Stomach (tissue), 9 donors: Measurements from ENCODE around the gene DNASE2. TPM values are rescaled to one million over a fixed set of nuclear protein-coding genes. Genes with fewer than 3 reads are reported as not detected.
A peak's percentile ranks its signal among the peaks of the same experiment; 100 is the strongest.

Experiments
- DNase-seq, 2 donors: peaks; one replicate each; pipeline versions ENCODE4 v3.0.0 to v3.0.0-alpha.2; 2013 to 2019
- H3K27ac ChIP-seq, 5 donors: fragments of 200-600 bp in 4 of 5; sonication (generic) in 4 of 5; one replicate each; pipeline ENCODE4 v1.5.1; 2013 to 2019; ENCODE audit warnings: mild to moderate bottlenecking in 1 of 5, moderate library complexity in 1 of 5
- H3K27me3 ChIP-seq, 3 donors: fragments of 200-600 bp; sonication (generic); one replicate each; pipeline ENCODE4 v1.5.1; 2017 to 2019; ENCODE audit warnings: mixed run types in 1 of 3
- H3K36me3 ChIP-seq, 4 donors: fragments of 200-600 bp; sonication (generic); 1 replicate in 3 of 4; 2 replicates in 1 of 4; pipeline ENCODE4 v1.5.1; 2016 to 2019
- H3K4me1 ChIP-seq, 4 donors: fragments of 200-600 bp; sonication (generic); one replicate each; pipeline ENCODE4 v1.5.1; 2016 to 2019
- H3K4me3 ChIP-seq, 4 donors: fragments of 200-600 bp; sonication (generic) in 3 of 4; one replicate each; pipeline ENCODE4 v1.5.1; 2016 to 2019; ENCODE audit warnings: mild to moderate bottlenecking in 1 of 4
- H3K9me3 ChIP-seq, 4 donors: fragments of 200-600 bp; sonication (generic); one replicate each; pipeline ENCODE4 v1.5.1; 2016 to 2019
- EP300 ChIP-seq: sonication (generic); formaldehyde crosslinking; IDR thresholded peaks from one replicate; pipeline ENCODE4 v1.6.1; 2017; ENCODE audit warnings: antibody characterized with exemption
- POLR2A ChIP-seq, 4 donors: fragments of 450-650 bp; IDR thresholded peaks; one replicate each; pipeline ENCODE4 v1.6.1; 2016; ENCODE audit warnings: antibody characterized with exemption in 4 of 4, control low read depth in 2 of 4, mild to moderate bottlenecking in 1 of 4, moderate library complexity in 1 of 4
- POLR2AphosphoS5 ChIP-seq, 3 donors: sonication (generic); formaldehyde crosslinking; IDR thresholded peaks; one replicate each; pipeline ENCODE4 v1.6.1; 2016; ENCODE audit warnings: antibody characterized with exemption in 3 of 3
- WGBS, 5 donors: extraction: QIAGEN DNeasy Blood & Tissue Kit in 3 of 5; methylation state at CpG; one replicate each; pipeline versions ENCODE4 v1.1.5 to v1.1.7; 2013 to 2018; 5-methylcytosine and 5-hydroxymethylcytosine counted together
- intact Hi-C: fragments of 100-400 bp; cut with DNase I; formaldehyde crosslinking; loops from one replicate; pipeline ENCODE4 v1.15.1; 2023; ENCODE audit warnings: low total_unique reads
- polyA plus RNA-seq, 3 donors: library from polyadenylated mRNA; stranded (reverse); fragments of 200-250 nt; gene quantifications; one replicate each; pipeline ENCODE4 v1.2.3, GENCODE V29; 2013
- small RNA-seq, 4 donors: library from RNA; depleted of rRNA; stranded (forward); fragments of <200 nt; gene quantifications; one replicate each; pipeline ENCODE3, GENCODE V24; 2016
- total RNA-seq, 5 donors: library from RNA; depleted of rRNA; stranded (reverse); fragments of >200 nt; gene quantifications; one replicate each; pipeline versions ENCODE4 v1.1.0 to v1.2.3, GENCODE V29; 2014 to 2016
- TF ChIP-seq, protein P1 (sequence below), 7 experiments: fragments of 450-650 bp in 4 of 7; fragments of 200-600 bp in 3 of 7; sonication (generic) in 3 of 7; IDR thresholded peaks; one replicate each; pipeline ENCODE4 v1.5.1; 2016 to 2019; ENCODE audit warnings: antibody characterized with exemption in 7 of 7, control low read depth in 2 of 7, mild to moderate bottlenecking in 1 of 7
- donor health status: healthy with polysubstance abuse.
- donor health status: Bipolar disorder and iron deficiency.
- donor health status: healthy.

The DNASE2 gene
- total and polyA plus RNA-seq, 8 donors = 9.0 to 53.1 (median 25.6) TPM

DNA sequence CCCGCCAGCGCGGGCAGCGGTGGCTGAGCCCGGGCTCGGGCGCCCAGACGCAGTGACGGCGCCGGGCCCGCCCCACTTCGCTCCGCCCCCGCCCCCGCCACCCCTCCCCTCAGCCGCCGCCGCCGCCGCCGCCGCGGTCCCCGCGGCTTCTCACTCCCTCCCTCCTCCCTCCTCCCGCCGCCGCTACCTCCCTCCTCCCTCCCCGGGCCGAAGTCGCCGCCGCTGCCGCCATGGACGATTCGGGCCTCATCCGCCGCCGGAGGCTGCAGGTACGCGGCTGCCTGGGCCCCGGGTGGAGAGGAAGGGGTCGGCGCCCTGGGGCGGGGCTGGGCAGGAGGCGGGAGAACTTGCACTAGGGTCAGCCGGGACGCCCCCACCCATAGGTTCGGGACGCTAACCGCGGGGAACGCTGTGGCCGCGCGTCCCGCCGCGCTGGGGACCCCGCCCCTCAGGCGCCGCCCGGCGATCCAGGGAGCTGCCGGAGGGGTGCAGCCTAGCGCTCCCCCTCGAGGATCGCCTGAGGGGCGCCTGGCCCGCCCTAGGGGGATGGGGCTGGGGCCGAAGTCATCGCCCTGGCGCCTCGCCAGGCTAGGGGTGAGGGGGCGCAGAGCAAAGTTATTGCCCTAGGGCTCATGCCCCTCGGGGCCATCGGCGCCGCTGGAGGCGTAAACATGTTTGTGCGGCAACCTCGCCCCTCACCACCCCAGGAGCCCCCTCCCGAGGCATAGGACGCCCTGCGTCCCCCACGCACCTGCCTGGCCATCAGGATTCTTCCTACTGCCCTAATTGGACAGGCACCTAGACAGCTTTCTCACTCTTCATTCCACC lies 47.3 kb downstream of the DNASE2 start:
- H3K27me3 ChIP-seq = peaks cover 38 to 100% (median 94%) of the 10 kb centered on the region in 3 donors

DNA sequence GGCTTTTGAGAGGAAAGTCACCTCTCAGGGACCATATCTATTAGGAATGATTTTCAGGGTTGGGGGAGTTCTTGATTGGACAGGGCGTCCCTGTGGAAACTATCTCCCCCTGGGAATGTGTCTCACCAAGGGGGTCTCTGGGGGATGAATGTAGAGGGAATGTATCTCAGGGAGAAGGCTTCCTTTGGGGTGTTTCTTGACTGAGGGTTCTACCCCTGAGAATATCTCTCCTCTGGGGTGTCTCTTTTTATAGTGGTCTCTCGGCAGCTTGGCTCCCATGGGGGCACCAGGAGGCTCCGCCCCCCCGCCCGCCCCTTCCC lies 47.9 kb downstream of the DNASE2 start:
- no peak overlapping the region for H3K27ac ChIP-seq
- peaks cover 17 to 52% (median 45%) of the 10 kb centered on the region in 4 donors for H3K4me1 ChIP-seq
- WGBS, 5 donors = 1 to 4% (median 3%) methylated on average over 2 to 5 of the region's 5 CpGs
- intact Hi-C loops = no loop called here
- H3K4me3 ChIP-seq = peak overlapping the region; percentile 45 to 65 (median 48)
- no peaks in the 10 kb centered on the region for H3K9me3 ChIP-seq
- no peaks in the 10 kb centered on the region for H3K36me3 ChIP-seq
- DNase-seq = no peak
- TF ChIP-seq POLR2AphosphoS5 (IDR thresholded peaks at IDR 0.05) = no peak
- peaks cover 33 to 100% (median 93%) of the 10 kb centered on the region in 3 donors for H3K27me3 ChIP-seq

More for the DNA sequence above, 47.3 kb downstream of the DNASE2 start:
- TF ChIP-seq EP300 = no peak
- TF ChIP-seq POLR2AphosphoS5 (IDR thresholded peaks at IDR 0.05) = no peak
- TF ChIP-seq, protein P1, sequence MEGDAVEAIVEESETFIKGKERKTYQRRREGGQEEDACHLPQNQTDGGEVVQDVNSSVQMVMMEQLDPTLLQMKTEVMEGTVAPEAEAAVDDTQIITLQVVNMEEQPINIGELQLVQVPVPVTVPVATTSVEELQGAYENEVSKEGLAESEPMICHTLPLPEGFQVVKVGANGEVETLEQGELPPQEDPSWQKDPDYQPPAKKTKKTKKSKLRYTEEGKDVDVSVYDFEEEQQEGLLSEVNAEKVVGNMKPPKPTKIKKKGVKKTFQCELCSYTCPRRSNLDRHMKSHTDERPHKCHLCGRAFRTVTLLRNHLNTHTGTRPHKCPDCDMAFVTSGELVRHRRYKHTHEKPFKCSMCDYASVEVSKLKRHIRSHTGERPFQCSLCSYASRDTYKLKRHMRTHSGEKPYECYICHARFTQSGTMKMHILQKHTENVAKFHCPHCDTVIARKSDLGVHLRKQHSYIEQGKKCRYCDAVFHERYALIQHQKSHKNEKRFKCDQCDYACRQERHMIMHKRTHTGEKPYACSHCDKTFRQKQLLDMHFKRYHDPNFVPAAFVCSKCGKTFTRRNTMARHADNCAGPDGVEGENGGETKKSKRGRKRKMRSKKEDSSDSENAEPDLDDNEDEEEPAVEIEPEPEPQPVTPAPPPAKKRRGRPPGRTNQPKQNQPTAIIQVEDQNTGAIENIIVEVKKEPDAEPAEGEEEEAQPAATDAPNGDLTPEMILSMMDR (IDR thresholded peaks at IDR 0.05) = no peak
- TF ChIP-seq POLR2A (IDR thresholded peaks at IDR 0.05) = no peak
- Histone ChIP-seq H3K9me3 (no peaks in the 10 kb centered on the region), H3K27ac (no peak overlapping the region), H3K36me3 (no peaks in the 10 kb centered on the region), H3K4me1 (peaks cover 22 to 54% (median 46%) of the 10 kb centered on the region in 4 donors), H3K4me3 (peak overlapping the region; percentile 45 to 65 (median 48))
- intact Hi-C loops = no loop called here
- DNase-seq = peak; percentile 28 to 71
- 1 to 4% (median 2%) methylated on average over 28 to 79 of the region's 87 CpGs for WGBS, 5 donors

DNA sequence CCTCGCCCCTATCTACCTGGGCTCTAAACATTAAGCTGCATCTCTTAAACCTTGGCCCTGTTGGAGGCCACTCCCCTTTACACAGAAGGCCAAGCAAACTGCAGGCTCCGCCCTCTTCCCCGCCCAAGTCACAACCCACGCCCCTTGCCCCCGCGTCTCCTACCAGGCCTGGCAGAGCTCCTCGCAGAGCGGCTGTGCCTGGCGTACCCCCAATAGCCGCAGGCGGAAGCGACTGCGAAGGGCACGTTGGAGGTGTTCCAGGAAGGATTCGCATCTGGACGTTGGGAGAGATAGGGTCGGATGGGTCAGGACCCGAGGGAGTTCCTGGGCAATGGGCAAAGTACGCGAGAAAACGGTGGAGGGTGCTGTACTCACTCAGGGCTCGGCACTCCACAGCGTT lies 52.8 kb downstream of the DNASE2 start:
- Histone ChIP-seq H3K36me3 (no peaks in the 10 kb centered on the region), H3K27me3 (peaks cover 21 to 100% (median 81%) of the 10 kb centered on the region in 3 donors), H3K27ac (no peak overlapping the region), H3K4me3 (no peak overlapping the region), H3K4me1 (peaks cover 3 to 34% (median 29%) of the 10 kb centered on the region in 4 donors), H3K9me3 (no peaks in the 10 kb centered on the region)
- WGBS, 5 donors = 5 to 7% (median 6%) methylated on average over 23 of the region's 23 CpGs
- TF ChIP-seq POLR2AphosphoS5 (IDR thresholded peaks at IDR 0.05) = no peak
- intact Hi-C loops = no loop called here
- DNase-seq = peak; percentile 49 to 65

DNA sequence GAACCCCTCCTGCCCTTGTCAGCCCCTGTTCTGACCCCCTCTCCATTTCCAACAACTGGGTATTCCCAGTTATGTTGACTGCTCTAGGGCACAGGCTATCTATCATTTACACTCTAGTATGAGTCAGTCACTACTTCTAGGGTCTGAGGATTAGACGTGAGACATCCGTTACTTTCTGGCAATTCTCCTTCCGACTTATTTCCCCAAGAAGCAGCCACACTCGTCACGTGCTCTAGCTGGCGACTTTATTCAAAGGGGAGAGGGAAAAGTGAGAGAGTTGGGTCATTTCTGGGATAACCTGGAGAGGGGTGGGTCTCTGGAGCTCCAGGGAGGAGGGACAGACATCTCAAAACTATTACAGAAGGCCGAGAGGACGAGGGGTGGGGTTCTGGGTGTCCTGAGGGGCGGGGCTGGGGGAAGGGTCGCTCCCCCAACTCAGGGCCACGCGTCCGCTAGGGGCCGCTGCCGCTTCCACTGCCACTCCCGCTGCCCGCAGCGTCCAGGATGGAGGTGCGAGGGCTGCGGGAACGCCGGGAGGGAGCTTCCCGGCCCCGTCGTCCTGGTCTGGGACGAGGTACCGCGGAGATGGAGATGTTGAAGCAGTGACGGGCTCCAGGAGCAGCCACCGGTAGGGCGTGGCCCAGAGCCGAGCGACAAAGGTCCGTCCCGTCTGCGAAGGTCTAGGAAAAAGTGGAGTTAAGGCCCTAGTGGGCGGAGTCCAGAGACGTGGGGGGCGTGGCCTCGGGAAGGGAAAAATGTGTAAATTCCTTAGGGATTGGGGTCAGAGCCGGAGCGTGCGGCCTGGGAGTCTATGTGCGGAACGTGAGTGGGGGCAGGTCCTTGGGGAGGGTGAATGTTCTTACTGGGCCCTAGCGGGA lies 55.8 kb downstream of the DNASE2 start:
- Histone ChIP-seq H3K9me3 (peaks cover 0 to 9% (median 2%) of the 10 kb centered on the region in 4 donors), H3K4me1 (peaks cover 0 to 20% (median 16%) of the 10 kb centered on the region in 4 donors), H3K27me3 (peaks cover 0 to 78% (median 56%) of the 10 kb centered on the region in 3 donors), H3K27ac (no peak overlapping the region), H3K36me3 (no peaks in the 10 kb centered on the region), H3K4me3 (peak overlapping the region in 1 of 4 donors; percentile 4)
- DNase-seq = peak; percentile 30 to 63
- no peak for TF ChIP-seq EP300
- TF ChIP-seq, protein P1 (IDR thresholded peaks at IDR 0.05) = peak in 2 of 7 experiments; percentile 28 to 29
- intact Hi-C loops = no loop called here
- WGBS, 5 donors = 5 to 7% (median 6%) methylated on average over 30 to 46 of the region's 46 CpGs

Small RNAs within 50 kb of the gene (small RNA-seq; reads per million reads assigned to genes)
- gene MIR5695 (0 to 0.10 (median 0) reads per million in 4 donors), gene MIR6794 (0 reads per million in 4 donors)

Other genes with a start within 250 kb of the DNASE2 start
- 100 to 1,000 TPM in 4 of 5 donors, 10 to 100 TPM in 1; 41.7 to 429 (median 117) TPM for gene MAN2B1, start 214.7 kb downstream of the DNASE2 start, total RNA-seq
- 10 to 100 TPM; 20.6 to 59.0 (median 42.1) TPM for gene MAN2B1, start 214.7 kb downstream of the DNASE2 start, polyA plus RNA-seq
- gene WDR83, start 214.6 kb downstream of the DNASE2 start, total RNA-seq = 10 to 100 TPM in 1 of 5 donors, 1 to 10 TPM in 4; 1.4 to 12.9 (median 9.6) TPM
- gene WDR83, start 214.6 kb downstream of the DNASE2 start, polyA plus RNA-seq = 10 to 100 TPM; 20.6 to 33.4 (median 32.7) TPM
- 100 to 1,000 TPM in 2 of 5 donors, 10 to 100 TPM in 3; 51.7 to 287 (median 82.6) TPM for gene DHPS, start 199.6 kb downstream of the DNASE2 start, total RNA-seq
- 10 to 100 TPM; 65.1 to 76.0 (median 75.0) TPM for gene DHPS, start 199.6 kb downstream of the DNASE2 start, polyA plus RNA-seq
- not detected for gene GNG14, start 193.5 kb downstream of the DNASE2 start, total RNA-seq
- not detected for gene GNG14, start 193.5 kb downstream of the DNASE2 start, polyA plus RNA-seq
- 10 to 100 TPM in 1 of 5 donors, 1 to 10 TPM in 3, under 1 TPM in 1; 0.29 to 10.9 (median 2.7) TPM for gene FBXW9, start 184.8 kb downstream of the DNASE2 start, total RNA-seq
- gene FBXW9, start 184.8 kb downstream of the DNASE2 start, polyA plus RNA-seq = 1 to 10 TPM; 4.6 to 9.8 (median 5.8) TPM
- gene TNPO2, start 157.5 kb downstream of the DNASE2 start, total RNA-seq = 100 to 1,000 TPM in 1 of 5 donors, 10 to 100 TPM in 4; 20.6 to 143 (median 59.8) TPM
- gene TNPO2, start 157.5 kb downstream of the DNASE2 start, polyA plus RNA-seq = 10 to 100 TPM; 13.7 to 18.5 (median 17.2) TPM
- gene TRIR, start 146.8 kb downstream of the DNASE2 start, total RNA-seq = 100 to 1,000 TPM; 104 to 687 (median 176) TPM
- 100 to 1,000 TPM; 341 to 367 (median 348) TPM for gene TRIR, start 146.8 kb downstream of the DNASE2 start, polyA plus RNA-seq
- 10 to 100 TPM in 3 of 5 donors, 1 to 10 TPM in 1, under 1 TPM in 1; 0.89 to 27.2 (median 15.5) TPM for gene GET3, start 144.0 kb downstream of the DNASE2 start, total RNA-seq
- 10 to 100 TPM; 55.1 to 90.4 (median 75.5) TPM for gene GET3, start 144.0 kb downstream of the DNASE2 start, polyA plus RNA-seq
- 100 to 1,000 TPM in 1 of 5 donors, not detected in 4; 165 TPM for gene BEST2, start 129.7 kb downstream of the DNASE2 start, total RNA-seq
- gene BEST2, start 129.7 kb downstream of the DNASE2 start, polyA plus RNA-seq = under 1 TPM in 1 of 3 donors, not detected in 2; 0.08 TPM
- gene HOOK2, start 105.9 kb downstream of the DNASE2 start, total RNA-seq = 100 to 1,000 TPM in 3 of 5 donors, 10 to 100 TPM in 2; 33.0 to 797 (median 303) TPM
- gene HOOK2, start 105.9 kb downstream of the DNASE2 start, polyA plus RNA-seq = 10 to 100 TPM; 30.1 to 74.1 (median 66.7) TPM
- gene JUNB, start 90.0 kb downstream of the DNASE2 start, total RNA-seq = 100 to 1,000 TPM; 178 to 625 (median 336) TPM
- gene JUNB, start 90.0 kb downstream of the DNASE2 start, polyA plus RNA-seq = 100 to 1,000 TPM; 128 to 152 (median 136) TPM
- gene PRDX2, start 79.6 kb downstream of the DNASE2 start, total RNA-seq = 100 to 1,000 TPM; 118 to 284 (median 129) TPM
- gene PRDX2, start 79.6 kb downstream of the DNASE2 start, polyA plus RNA-seq = 100 to 1,000 TPM; 213 to 257 (median 240) TPM
- not detected for gene THSD8, start 79.4 kb downstream of the DNASE2 start, total RNA-seq
- 1 to 10 TPM; 2.9 to 8.3 (median 5.1) TPM for gene THSD8, start 79.4 kb downstream of the DNASE2 start, polyA plus RNA-seq
- 10 to 100 TPM in 2 of 5 donors, 1 to 10 TPM in 2, under 1 TPM in 1; 0.45 to 36.2 (median 6.2) TPM for gene RNASEH2A, start 74.9 kb downstream of the DNASE2 start, total RNA-seq
- 10 to 100 TPM in 1 of 3 donors, 1 to 10 TPM in 2; 5.4 to 10.6 (median 6.4) TPM for gene RNASEH2A, start 74.9 kb downstream of the DNASE2 start, polyA plus RNA-seq
- not detected for gene RTBDN, start 46.9 kb downstream of the DNASE2 start, total RNA-seq
- under 1 TPM in 1 of 3 donors, not detected in 2; 0.53 TPM for gene RTBDN, start 46.9 kb downstream of the DNASE2 start, polyA plus RNA-seq
- 10 to 100 TPM in 1 of 5 donors, 1 to 10 TPM in 3, not detected in 1; 1.3 to 33.9 (median 5.9) TPM for gene MAST1, start 42.9 kb downstream of the DNASE2 start, total RNA-seq
- 1 to 10 TPM in 1 of 3 donors, under 1 TPM in 2; 0.43 to 1.1 (median 0.56) TPM for gene MAST1, start 42.9 kb downstream of the DNASE2 start, polyA plus RNA-seq
- under 1 TPM in 1 of 5 donors, not detected in 4; 0.18 TPM for gene KLF1, start 5.8 kb upstream of the DNASE2 start, total RNA-seq
- under 1 TPM in 2 of 3 donors, not detected in 1; 0.05 to 0.19 TPM for gene KLF1, start 5.8 kb upstream of the DNASE2 start, polyA plus RNA-seq
- gene GCDH, start 9.7 kb upstream of the DNASE2 start, total RNA-seq = 10 to 100 TPM in 4 of 5 donors, not detected in 1; 17.5 to 30.8 (median 23.9) TPM
- gene GCDH, start 9.7 kb upstream of the DNASE2 start, polyA plus RNA-seq = 10 to 100 TPM; 21.6 to 26.6 (median 24.0) TPM
- gene SYCE2, start 37.8 kb upstream of the DNASE2 start, total RNA-seq = not detected
- gene SYCE2, start 37.8 kb upstream of the DNASE2 start, polyA plus RNA-seq = under 1 TPM in 1 of 3 donors, not detected in 2; 0.23 TPM
- gene FARSA, start 52.3 kb upstream of the DNASE2 start, total RNA-seq = 100 to 1,000 TPM in 1 of 5 donors, 10 to 100 TPM in 4; 27.2 to 125 (median 51.9) TPM
- gene FARSA, start 52.3 kb upstream of the DNASE2 start, polyA plus RNA-seq = 10 to 100 TPM; 34.7 to 40.3 (median 39.4) TPM
- 100 to 1,000 TPM; 337 to 947 (median 504) TPM for gene CALR, start 57.2 kb upstream of the DNASE2 start, total RNA-seq
- 100 to 1,000 TPM in 2 of 3 donors, 10 to 100 TPM in 1; 71.2 to 236 (median 158) TPM for gene CALR, start 57.2 kb upstream of the DNASE2 start, polyA plus RNA-seq
- gene RAD23A, start 64.4 kb upstream of the DNASE2 start, total RNA-seq = 100 to 1,000 TPM in 3 of 5 donors, 10 to 100 TPM in 2; 44.1 to 144 (median 103) TPM
- 100 to 1,000 TPM; 101 to 141 (median 106) TPM for gene RAD23A, start 64.4 kb upstream of the DNASE2 start, polyA plus RNA-seq
- gene GADD45GIP1, start 75.8 kb upstream of the DNASE2 start, total RNA-seq = 10 to 100 TPM in 4 of 5 donors, 1 to 10 TPM in 1; 1.8 to 93.3 (median 25.9) TPM
- gene GADD45GIP1, start 75.8 kb upstream of the DNASE2 start, polyA plus RNA-seq = 10 to 100 TPM; 59.0 to 75.4 (median 61.8) TPM
- gene DAND5, start 88.1 kb upstream of the DNASE2 start, total RNA-seq = under 1 TPM in 1 of 5 donors, not detected in 4; 0.58 TPM
- under 1 TPM in 2 of 3 donors, not detected in 1; 0.12 to 0.13 TPM for gene DAND5, start 88.1 kb upstream of the DNASE2 start, polyA plus RNA-seq
- 100 to 1,000 TPM in 1 of 5 donors, 10 to 100 TPM in 4; 14.0 to 183 (median 63.3) TPM for gene NFIX, start 114.0 kb upstream of the DNASE2 start, total RNA-seq
- 10 to 100 TPM; 11.5 to 45.0 (median 30.2) TPM for gene NFIX, start 114.0 kb upstream of the DNASE2 start, polyA plus RNA-seq
- 10 to 100 TPM in 2 of 5 donors, 1 to 10 TPM in 2, not detected in 1; 1.3 to 19.3 (median 7.6) TPM for gene LYL1, start 221.4 kb upstream of the DNASE2 start, total RNA-seq
- gene LYL1, start 221.4 kb upstream of the DNASE2 start, polyA plus RNA-seq = 1 to 10 TPM; 4.1 to 5.5 (median 5.0) TPM
- 100 to 1,000 TPM in 1 of 5 donors, 10 to 100 TPM in 4; 29.6 to 373 (median 36.5) TPM for gene TRMT1, start 235.3 kb upstream of the DNASE2 start, total RNA-seq
- 10 to 100 TPM; 64.7 to 88.2 (median 77.9) TPM for gene TRMT1, start 235.3 kb upstream of the DNASE2 start, polyA plus RNA-seq
- gene NACC1, start 236.8 kb upstream of the DNASE2 start, total RNA-seq = 100 to 1,000 TPM in 1 of 5 donors, 10 to 100 TPM in 4; 10.1 to 122 (median 26.3) TPM
- gene NACC1, start 236.8 kb upstream of the DNASE2 start, polyA plus RNA-seq = 10 to 100 TPM in 1 of 3 donors, 1 to 10 TPM in 2; 6.9 to 26.2 (median 9.5) TPM